Testis (tissue), 3 donors: ENCODE results near the gene CACNA1D. TPM values are rescaled to one million over a fixed set of nuclear protein-coding genes. Genes with fewer than 3 reads are reported as not detected.

Source experiments
- DNase-seq: peaks from one replicate; pipeline ENCODE4 v3.0.0-alpha.2; 2019
- H3K27ac ChIP-seq, 2 donors: fragments of 200-600 bp; sonication (generic); one replicate each; pipeline ENCODE4 v1.5.1; 2019
- H3K27me3 ChIP-seq: fragments of 200-600 bp; sonication (generic); one replicate; pipeline ENCODE4 v1.5.1; 2019
- H3K36me3 ChIP-seq: fragments of 200-600 bp; sonication (generic); one replicate; pipeline ENCODE4 v1.5.1; 2017; ENCODE audit warnings: low read depth; ENCODE audit errors: missing control alignments
- H3K4me1 ChIP-seq: fragments of 200-600 bp; sonication (generic); one replicate; pipeline ENCODE4 v1.5.1; 2019
- H3K4me3 ChIP-seq, 2 donors: fragments of 200-600 bp; sonication (generic); one replicate each; pipeline ENCODE4 v1.5.1; 2017 to 2019
- H3K9me3 ChIP-seq: fragments of 200-600 bp; sonication (generic); one replicate; pipeline ENCODE4 v1.5.1; 2017
- POLR2A ChIP-seq: fragments of 450-650 bp; IDR thresholded peaks from one replicate; pipeline ENCODE4 v1.6.1; 2017; ENCODE audit warnings: antibody characterized with exemption, mild to moderate bottlenecking, moderate library complexity
- WGBS, 2 donors: methylation state at CpG; one replicate each; pipeline ENCODE4 v1.1.5; 2018; 5-methylcytosine and 5-hydroxymethylcytosine counted together
- intact Hi-C: fragments of 100-400 bp; cut with DNase I; formaldehyde crosslinking; loops from one replicate; pipeline ENCODE4 v1.15.1; 2023; ENCODE audit warnings: low total_unique reads
- polyA plus RNA-seq: library from polyadenylated mRNA; stranded (reverse); fragments of 350-450 nt; fragmentation: Illumina TruSeq; extraction: RNeasy Lipid Tissue Mini Kit (QIAGEN cat#74804); gene quantifications from one replicate; pipeline ENCODE4 v1.2.3, GENCODE V29; 2014; ENCODE audit warnings: low read depth, low replicate concordance; ENCODE audit not compliant: insufficient read depth
- total RNA-seq, 2 donors: library from RNA; depleted of rRNA; stranded (reverse); fragments of >200 nt; gene quantifications; one replicate each; pipeline ENCODE4 v1.2.3, GENCODE V29; 2016
- TF ChIP-seq, protein P1 (sequence below), 3 experiments: fragments of 450-650 bp in 2 of 3; fragments of 200-600 bp in 1 of 3; sonication (generic) in 1 of 3; IDR thresholded peaks; one replicate each; pipeline ENCODE4 v1.5.1; 2016 to 2019; ENCODE audit warnings: antibody characterized with exemption in 3 of 3, mild to moderate bottlenecking in 2 of 3, moderate library complexity in 1 of 3

CACNA1D gene
- total and polyA plus RNA-seq, 3 donors from 2014 or later = 8.0 to 39.0 (median 37.6) TPM

- intact Hi-C loops = no loop called here
- WGBS, 2 donors = 92 to 97% methylated on average over 6 of the region's 6 CpGs
- Histone ChIP-seq H3K4me1 (no peaks in the 10 kb centered on the region), H3K36me3 (no peaks in the 10 kb centered on the region), H3K27me3 (no peaks in the 10 kb centered on the region), H3K9me3 (no peaks in the 10 kb centered on the region), H3K4me3 (no peak overlapping the region), H3K27ac (no peak overlapping the region)
- TF ChIP-seq, protein P1, sequence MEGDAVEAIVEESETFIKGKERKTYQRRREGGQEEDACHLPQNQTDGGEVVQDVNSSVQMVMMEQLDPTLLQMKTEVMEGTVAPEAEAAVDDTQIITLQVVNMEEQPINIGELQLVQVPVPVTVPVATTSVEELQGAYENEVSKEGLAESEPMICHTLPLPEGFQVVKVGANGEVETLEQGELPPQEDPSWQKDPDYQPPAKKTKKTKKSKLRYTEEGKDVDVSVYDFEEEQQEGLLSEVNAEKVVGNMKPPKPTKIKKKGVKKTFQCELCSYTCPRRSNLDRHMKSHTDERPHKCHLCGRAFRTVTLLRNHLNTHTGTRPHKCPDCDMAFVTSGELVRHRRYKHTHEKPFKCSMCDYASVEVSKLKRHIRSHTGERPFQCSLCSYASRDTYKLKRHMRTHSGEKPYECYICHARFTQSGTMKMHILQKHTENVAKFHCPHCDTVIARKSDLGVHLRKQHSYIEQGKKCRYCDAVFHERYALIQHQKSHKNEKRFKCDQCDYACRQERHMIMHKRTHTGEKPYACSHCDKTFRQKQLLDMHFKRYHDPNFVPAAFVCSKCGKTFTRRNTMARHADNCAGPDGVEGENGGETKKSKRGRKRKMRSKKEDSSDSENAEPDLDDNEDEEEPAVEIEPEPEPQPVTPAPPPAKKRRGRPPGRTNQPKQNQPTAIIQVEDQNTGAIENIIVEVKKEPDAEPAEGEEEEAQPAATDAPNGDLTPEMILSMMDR (IDR thresholded peaks at IDR 0.05) = no peak
- TF ChIP-seq POLR2A = no peak
- DNase-seq = no peak
Observed at GRCh38 chr3:53486961-53487654, 7.3 kb upstream of the CACNA1D start.

DNA sequence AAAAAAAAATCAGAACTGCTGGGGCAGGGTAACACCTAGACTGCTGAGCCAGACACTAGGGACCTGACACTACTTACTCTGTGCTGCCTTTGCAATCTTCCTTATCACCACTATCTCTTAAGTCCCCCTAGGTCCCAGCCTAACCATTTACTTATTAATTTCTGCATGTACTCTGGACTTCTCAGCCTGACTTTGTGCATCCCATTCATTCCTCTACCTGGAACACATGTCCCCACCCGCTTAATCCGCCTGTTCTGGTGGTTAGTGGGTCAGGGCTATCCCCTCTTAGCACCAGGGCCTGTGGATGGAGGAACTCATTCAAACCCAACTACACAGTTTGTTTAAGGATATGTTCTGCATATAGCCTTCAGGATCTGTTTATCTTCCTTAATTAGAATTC, 5.0 kb upstream of the CACNA1D start:
- no peaks in the 10 kb centered on the region for H3K9me3 ChIP-seq
- no peak for DNase-seq
- H3K36me3 ChIP-seq = no peaks in the 10 kb centered on the region
- no peaks in the 10 kb centered on the region for H3K27me3 ChIP-seq
- no peak for TF ChIP-seq POLR2A
- TF ChIP-seq, protein P1 (IDR thresholded peaks at IDR 0.05) = no peak
- WGBS, 2 donors = 88 to 96% methylated on average over 2 of the region's 2 CpGs
- intact Hi-C loops = no loop called here
- peaks cover 5% of the 10 kb centered on the region for H3K4me1 ChIP-seq
- no peak overlapping the region for H3K27ac ChIP-seq
- no peak overlapping the region for H3K4me3 ChIP-seq

- 51 to 60% methylated on average over 7 of the region's 7 CpGs for WGBS, 2 donors
- no peak for DNase-seq
- TF ChIP-seq, protein P1 (IDR thresholded peaks at IDR 0.05) = no peak
- no peak for TF ChIP-seq POLR2A
- Histone ChIP-seq H3K27ac (no peak overlapping the region), H3K36me3 (no peaks in the 10 kb centered on the region), H3K4me3 (no peak overlapping the region), H3K4me1 (peaks cover 5% of the 10 kb centered on the region), H3K27me3 (no peaks in the 10 kb centered on the region), H3K9me3 (no peaks in the 10 kb centered on the region)
- intact Hi-C loops = no loop called here
Observed at GRCh38 chr3:53489787-53490458, 4.5 kb upstream of the CACNA1D start.

DNA sequence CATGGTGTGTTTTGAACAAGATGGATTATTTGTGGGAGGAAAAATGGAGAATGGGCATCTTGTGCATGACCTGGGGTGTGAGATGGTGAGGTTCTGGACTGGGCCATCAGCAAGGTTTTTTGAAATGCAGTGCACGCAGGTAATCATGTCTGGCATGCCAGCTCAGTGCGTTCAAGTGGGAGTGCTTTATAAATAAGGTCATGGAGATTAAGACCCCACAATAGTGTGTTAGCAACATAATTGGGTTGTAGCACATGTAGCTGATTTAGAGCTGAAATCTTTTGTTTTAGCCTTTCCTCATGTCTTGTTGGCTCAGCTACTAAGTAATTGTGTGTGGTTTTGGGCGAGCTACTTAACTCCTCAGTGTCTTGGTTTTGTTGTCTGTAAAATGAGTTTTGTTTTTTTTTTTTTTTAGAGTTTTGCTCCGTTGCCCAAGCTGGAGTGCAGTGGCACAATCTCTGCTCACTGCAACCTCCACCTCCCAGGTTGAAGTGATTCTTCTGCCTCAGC, 3.9 kb upstream of the CACNA1D start:
- no peak for DNase-seq
- intact Hi-C loops = no loop called here
- Histone ChIP-seq H3K27me3 (no peaks in the 10 kb centered on the region), H3K9me3 (no peaks in the 10 kb centered on the region), H3K27ac (no peak overlapping the region), H3K4me1 (peaks cover 9% of the 10 kb centered on the region), H3K36me3 (no peaks in the 10 kb centered on the region), H3K4me3 (no peak overlapping the region)
- WGBS, 2 donors = 67 to 75% methylated on average over 4 of the region's 4 CpGs
- TF ChIP-seq, protein P1 (IDR thresholded peaks at IDR 0.05) = no peak
- TF ChIP-seq POLR2A = no peak
